ENCODE measurements around the gene GATA2. TPM values are rescaled to one million over a fixed set of nuclear protein-coding genes. Genes with fewer than 3 reads are reported as not detected.
A peak's percentile ranks its signal among the peaks of the same experiment; 100 is the strongest.

GATA2 gene
- polyA plus RNA-seq, 1 experiment = 4.8 TPM

DNA sequence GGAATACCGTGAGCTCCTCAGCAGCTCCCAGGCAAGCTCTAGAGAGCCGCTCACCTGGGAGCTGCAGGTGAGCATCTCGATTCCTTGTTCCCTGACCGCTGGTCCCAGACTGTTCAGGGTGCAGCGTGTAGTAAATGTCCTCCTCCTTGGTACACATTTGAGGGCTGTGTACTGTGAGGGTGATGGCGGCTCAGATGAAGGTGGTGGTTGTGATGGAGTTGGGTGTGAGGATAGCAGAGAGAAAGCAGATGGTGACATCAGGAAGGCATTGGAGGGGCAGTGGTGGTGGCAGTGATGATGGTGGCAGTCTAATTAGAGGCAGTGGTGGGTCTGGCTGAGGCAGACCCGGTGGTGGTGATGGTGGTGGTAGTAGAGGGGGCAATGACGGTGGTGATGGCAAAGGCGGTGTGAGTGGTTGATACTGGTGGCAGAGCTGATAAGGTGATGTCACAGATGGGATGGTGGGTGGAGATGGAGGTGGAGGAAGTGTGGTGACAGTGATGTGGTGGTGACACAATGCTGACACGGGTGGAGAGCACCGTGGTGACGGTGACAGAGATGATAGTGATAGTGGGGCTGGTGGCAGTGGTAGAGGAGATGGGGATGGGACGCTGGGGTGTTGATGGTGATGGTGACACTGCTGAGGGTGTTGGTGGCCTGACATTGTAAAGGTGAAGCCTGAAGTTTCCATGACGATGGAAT lies 26.0 kb downstream of the GATA2 start, which contains the start of gene DNAJB8:
TSS of gene DNAJB8 (minus strand) at position 51 of the 702 bp plus-strand sequence. CDS start 3,645 bp downstream, outside the sequence.
- ChIA-PET CTCF (no interaction called here), POLR2A (no interaction called here)
- DNase-seq (ENCODE audit: low read depth, low spot score) = no peak
- peaks cover 57% of the 10 kb centered on the region for H3K27me3 ChIP-seq (ENCODE audit: control insufficient read depth, insufficient read depth, low read length)
- peaks cover 4% of the 10 kb centered on the region for H3K9me3 ChIP-seq (ENCODE audit: control insufficient read depth, insufficient read depth, low read length)
- no peak within 1 kb of the TSS for H3K4me3 ChIP-seq (ENCODE audit: low read depth, low read length)
- no peak for TF ChIP-seq CTCF (IDR thresholded peaks at IDR 0.05; ENCODE audit: low read depth, low read length)
- no peak within 1 kb of the TSS for H3K27ac ChIP-seq (ENCODE audit: low read depth, low read length)

GRCh38 chr3:128464702-128465101 lies 28.3 kb downstream of the GATA2 start:
- H3K4me3 ChIP-seq (ENCODE audit: low read depth, low read length) = no peak overlapping the region
- H3K9me3 ChIP-seq (ENCODE audit: control insufficient read depth, insufficient read depth, low read length) = no peaks in the 10 kb centered on the region; the same call in 1 of the 2 replicates
- TF ChIP-seq CTCF (IDR thresholded peaks at IDR 0.05; ENCODE audit: low read depth, low read length) = no peak
- no peak overlapping the region for H3K27ac ChIP-seq (ENCODE audit: low read depth, low read length)
- no peak for DNase-seq (ENCODE audit: low read depth, low spot score)
- peaks cover 50% of the 10 kb centered on the region for H3K27me3 ChIP-seq (ENCODE audit: control insufficient read depth, insufficient read depth, low read length)
- POLR2A ChIA-PET = no interaction called here
- CTCF ChIA-PET = interaction anchor here (2.7 kb wide), 1 partner anchor 32 kb away, joined by 8 read pairs; no protein-coding TSS in a partner anchor

GRCh38 chr3:128464188-128464587 lies 28.8 kb downstream of the GATA2 start:
- Histone ChIP-seq H3K9me3 (ENCODE audit: control insufficient read depth, insufficient read depth, low read length) (no peaks in the 10 kb centered on the region; the same call in 1 of the 2 replicates), H3K27ac (ENCODE audit: low read depth, low read length) (no peak overlapping the region), H3K4me3 (ENCODE audit: low read depth, low read length) (no peak overlapping the region), H3K27me3 (ENCODE audit: control insufficient read depth, insufficient read depth, low read length) (peaks cover 51% of the 10 kb centered on the region)
- ChIA-PET CTCF (interaction anchor here (2.7 kb wide), 1 partner anchor 33 kb away, joined by 8 read pairs; no protein-coding TSS in a partner anchor), POLR2A (no interaction called here)
- TF ChIP-seq CTCF (IDR thresholded peaks at IDR 0.05; ENCODE audit: low read depth, low read length) = peak; percentile 16; the same call in 1 of the 2 replicates
- no peak for DNase-seq (ENCODE audit: low read depth, low spot score)

GRCh38 chr3:128463771-128464170 lies 29.2 kb downstream of the GATA2 start:
- ChIA-PET POLR2A (no interaction called here), CTCF (interaction anchor here (2.7 kb wide), 1 partner anchor 33 kb away, joined by 8 read pairs; no protein-coding TSS in a partner anchor)
- Histone ChIP-seq H3K27ac (ENCODE audit: low read depth, low read length) (no peak overlapping the region), H3K9me3 (ENCODE audit: control insufficient read depth, insufficient read depth, low read length) (no peaks in the 10 kb centered on the region; the same call in 1 of the 2 replicates), H3K4me3 (ENCODE audit: low read depth, low read length) (no peak overlapping the region), H3K27me3 (ENCODE audit: control insufficient read depth, insufficient read depth, low read length) (peaks cover 50% of the 10 kb centered on the region)
- no peak for TF ChIP-seq CTCF (IDR thresholded peaks at IDR 0.05; ENCODE audit: low read depth, low read length)
- DNase-seq (ENCODE audit: low read depth, low spot score) = no peak

- Histone ChIP-seq H3K4me3 (ENCODE audit: low read depth, low read length) (no peak overlapping the region), H3K27me3 (ENCODE audit: control insufficient read depth, insufficient read depth, low read length) (peaks cover 48% of the 10 kb centered on the region), H3K27ac (ENCODE audit: low read depth, low read length) (no peak overlapping the region), H3K9me3 (ENCODE audit: control insufficient read depth, insufficient read depth, low read length) (no peaks in the 10 kb centered on the region; the same call in 1 of the 2 replicates)
- ChIA-PET POLR2A (no interaction called here), CTCF (interaction anchor here (0.5 to 2.7 kb wide), 2 partner anchors 34 to 101 kb away, joined by 3 to 8 read pairs; no protein-coding TSS in a partner anchor)
- no peak for TF ChIP-seq CTCF (IDR thresholded peaks at IDR 0.05; ENCODE audit: low read depth, low read length)
- no peak for DNase-seq (ENCODE audit: low read depth, low spot score)
These were observed 29.6 kb downstream of the GATA2 start for GRCh38 chr3:128463354-128463753.
